H1 (cell line): ENCODE data around the gene SS18L1. TPM values are rescaled to one million over a fixed set of nuclear protein-coding genes. Genes with fewer than 3 reads are reported as not detected.

Source experiments
- CTCF ChIA-PET: fragments of 300-600 bp; sonication (Branson Sonifier 250); formaldehyde crosslinking; loops from one replicate; lab custom pipeline; 2021; ENCODE audit not compliant: partially characterized antibody; lab: Charles Lee
- POLR2A ChIA-PET: fragments of 300-600 bp; sonication (Branson Sonifier 250); formaldehyde crosslinking; loops from one replicate; lab custom pipeline; 2021; ENCODE audit warnings: inconsistent platforms; ENCODE audit not compliant: partially characterized antibody; lab: Charles Lee
- DNase-seq, 2 experiments: peaks; one replicate each; pipeline versions ENCODE4 v3.0.0 to v3.0.0-alpha.2; 2010 to 2022; ENCODE audit warnings: low spot score in 2 of 2, low read depth in 1 of 2, mixed read lengths in 1 of 2
- FAIRE-seq: peaks from 2 replicates; lab custom pipeline; 2011; peaks lifted over from hg19 to GRCh38; lab: Jason Lieb, UNC
- H2AFZ ChIP-seq: 2 replicates; pipeline ENCODE4 v1.8.1; 2012; ENCODE audit warnings: low read length, inconsistent platforms
- H2AK5ac ChIP-seq: 2 replicates; pipeline ENCODE4 v1.6.1; 2013; ENCODE audit warnings: low read depth, low read length
- H2BK120ac ChIP-seq: replicated peaks from 2 replicates; pipeline ENCODE3; 2013; ENCODE audit warnings: low read depth, low read length, inconsistent platforms
- H2BK12ac ChIP-seq: 2 replicates; pipeline ENCODE4 v1.6.1; 2013; ENCODE audit warnings: low read depth, low read length
- H2BK15ac ChIP-seq: 2 replicates; pipeline ENCODE4 v1.6.1; 2013; ENCODE audit warnings: low read length
- H2BK20ac ChIP-seq: 2 replicates; pipeline ENCODE4 v1.6.1; 2013; ENCODE audit warnings: low read length
- H2BK5ac ChIP-seq: 2 replicates; pipeline ENCODE4 v1.6.1; 2013; ENCODE audit warnings: low read depth, low read length
- H3K14ac ChIP-seq: 2 replicates; pipeline ENCODE4 v1.6.1; 2013; ENCODE audit warnings: inconsistent platforms; ENCODE audit not compliant: insufficient read length
- H3K18ac ChIP-seq: 2 replicates; pipeline ENCODE4 v1.6.1; 2013; ENCODE audit warnings: low read length; ENCODE audit errors: extremely low read depth
- H3K23ac ChIP-seq: 2 replicates; pipeline ENCODE4 v1.6.1; 2013; ENCODE audit warnings: inconsistent platforms; ENCODE audit not compliant: insufficient read length
- H3K23me2 ChIP-seq: 2 replicates; pipeline ENCODE4 v1.6.1; 2013; ENCODE audit warnings: low read depth, low read length
- H3K27ac ChIP-seq: 2 replicates; pipeline ENCODE4 v1.6.1; 2011; ENCODE audit warnings: low read depth, low read length, inconsistent platforms
- H3K27me3 ChIP-seq, 4 experiments: replicated peaks in 1 of 4; 1 replicate in 1 of 4; 2 replicates in 3 of 4; pipeline versions ENCODE4 v1.6.1 to v1.8.1; 2011 to 2013; ENCODE audit warnings: low read length in 3 of 4, mild to moderate bottlenecking in 3 of 4, inconsistent platforms in 2 of 4, mixed read lengths in 2 of 4, moderate library complexity in 1 of 4; ENCODE audit not compliant: control insufficient read depth in 3 of 4, insufficient read depth in 3 of 4; ENCODE audit errors: extremely low read depth in 1 of 4
- H3K36me3 ChIP-seq, 4 experiments: 2 replicates each; pipeline versions ENCODE4 v1.6.1 to v1.8.1; 2011 to 2013; ENCODE audit warnings: mild to moderate bottlenecking in 4 of 4, low read length in 3 of 4, moderate library complexity in 2 of 4, control low read depth in 1 of 4, inconsistent platforms in 1 of 4; ENCODE audit not compliant: insufficient read depth in 4 of 4, control insufficient read depth in 2 of 4
- H3K4ac ChIP-seq: replicated peaks from 2 replicates; pipeline ENCODE3; 2013; ENCODE audit warnings: low read length, low read depth, mixed read lengths, inconsistent platforms; ENCODE audit not compliant: insufficient read length
- H3K4me1 ChIP-seq, 4 experiments: replicated peaks in 1 of 4; 1 replicate in 1 of 4; 2 replicates in 3 of 4; pipeline versions ENCODE4 v1.6.1 to v1.8.1; 2011 to 2013; ENCODE audit warnings: low read length in 3 of 4, inconsistent platforms in 2 of 4, mixed read lengths in 1 of 4; ENCODE audit not compliant: insufficient read depth in 4 of 4, control insufficient read depth in 3 of 4
- H3K4me2 ChIP-seq, 2 experiments: 2 replicates each; pipeline versions ENCODE4 v1.6.1 to v1.8.1; 2011 to 2013; ENCODE audit warnings: low read depth in 2 of 2, low read length in 2 of 2, control low read depth in 1 of 2, inconsistent platforms in 1 of 2, mild to moderate bottlenecking in 1 of 2; ENCODE audit not compliant: insufficient read depth in 1 of 2
- H3K4me3 ChIP-seq, 4 experiments: fragments of 200-600, 300-600 bp in 1 of 4; sonication (generic), shearing (Covaris generic), sonication (Bioruptor Twin) in 1 of 4; 2 replicates each; pipeline versions ENCODE4 v1.5.1 to v1.8.1; 2011 to 2016; ENCODE audit warnings: low read length in 4 of 4, low read depth in 3 of 4, control low read depth in 2 of 4, inconsistent platforms in 2 of 4, mild to moderate bottlenecking in 2 of 4, mixed read lengths in 1 of 4, moderate library complexity in 1 of 4; ENCODE audit not compliant: insufficient read depth in 2 of 4; ENCODE audit errors: extremely low read depth in 1 of 4
- H3K56ac ChIP-seq: replicated peaks from 2 replicates; pipeline ENCODE3; 2013; ENCODE audit warnings: low read depth, mild to moderate bottlenecking, mixed read lengths, low read length, inconsistent platforms; ENCODE audit not compliant: insufficient read length
- H3K79me1 ChIP-seq: 2 replicates; pipeline ENCODE4 v1.6.1; 2013; ENCODE audit warnings: low read depth, low read length, control low read depth
- H3K79me2 ChIP-seq, 2 experiments: 2 replicates each; pipeline versions ENCODE4 v1.6.1 to v1.8.1; 2012 to 2013; ENCODE audit warnings: low read length in 2 of 2, mild to moderate bottlenecking in 2 of 2, inconsistent platforms in 1 of 2; ENCODE audit not compliant: insufficient read depth in 2 of 2, control insufficient read depth in 1 of 2
- H3K9ac ChIP-seq, 4 experiments: replicated peaks in 1 of 4; 1 replicate in 1 of 4; 2 replicates in 3 of 4; pipeline versions ENCODE4 v1.6.1 to v1.8.1; 2011 to 2013; ENCODE audit warnings: low read depth in 3 of 4, low read length in 3 of 4, control low read depth in 2 of 4, mild to moderate bottlenecking in 2 of 4, moderate library complexity in 2 of 4, inconsistent platforms in 1 of 4; ENCODE audit errors: extremely low read depth in 1 of 4
- H3K9me3 ChIP-seq, 2 experiments: 2 replicates each; pipeline versions ENCODE4 v1.6.1 to v1.8.1; 2012 to 2013; ENCODE audit warnings: mild to moderate bottlenecking in 2 of 2, moderate library complexity in 2 of 2, control low read depth in 1 of 2, inconsistent platforms in 1 of 2, low read depth in 1 of 2, low read length in 1 of 2, mixed read lengths in 1 of 2; ENCODE audit not compliant: insufficient read depth in 2 of 2
- H4K20me1 ChIP-seq, 2 experiments: replicated peaks in 1 of 2; 2 replicates each; pipeline versions ENCODE3 to v1.8.1; 2011 to 2013; ENCODE audit warnings: inconsistent platforms in 2 of 2, low read length in 2 of 2, mild to moderate bottlenecking in 1 of 2; ENCODE audit not compliant: insufficient read depth in 2 of 2, control insufficient read depth in 1 of 2
- H4K5ac ChIP-seq: 2 replicates; pipeline ENCODE4 v1.6.1; 2013; ENCODE audit warnings: low read length, low read depth, mixed read lengths, inconsistent platforms; ENCODE audit not compliant: insufficient read length
- H4K8ac ChIP-seq: 2 replicates; pipeline ENCODE4 v1.8.0; 2013; ENCODE audit warnings: mild to moderate bottlenecking, moderate library complexity, low read length, inconsistent platforms; ENCODE audit not compliant: insufficient read depth; ENCODE audit errors: extremely low read depth
- H4K91ac ChIP-seq: replicated peaks from 2 replicates; pipeline ENCODE3; 2013; ENCODE audit warnings: low read length, mixed read lengths, inconsistent platforms; ENCODE audit not compliant: insufficient read length
- CHD1 ChIP-seq: IDR thresholded peaks from 2 replicates; pipeline ENCODE4 v1.6.1; 2012; ENCODE audit warnings: low read depth, low read length, improper control_type of control experiment
- CTBP2 ChIP-seq: IDR thresholded peaks from 2 replicates; pipeline ENCODE4 v1.7.0; 2011; ENCODE audit warnings: borderline replicate concordance, mild to moderate bottlenecking, moderate library complexity, mixed read lengths, low read length; ENCODE audit not compliant: insufficient read depth, insufficient read length
- HDAC2 ChIP-seq, 2 experiments: fragments of 300-600 bp in 1 of 2; sonication (generic) in 1 of 2; IDR thresholded peaks; 2 replicates each; pipeline ENCODE4 v1.6.1; 2011 to 2012; ENCODE audit warnings: low read depth in 2 of 2, low read length in 2 of 2, mild to moderate bottlenecking in 2 of 2, moderate library complexity in 2 of 2, borderline replicate concordance in 1 of 2, inconsistent platforms in 1 of 2
- HDAC6 ChIP-seq: IDR thresholded peaks from one replicate; pipeline ENCODE4 v1.7.1; 2012; ENCODE audit warnings: low read depth, mild to moderate bottlenecking, inconsistent platforms, low read length, moderate library complexity
- JUN ChIP-seq: IDR thresholded peaks from 2 replicates; pipeline ENCODE4 v1.6.1; 2011; ENCODE audit warnings: low read depth, mild to moderate bottlenecking, improper control_type of control experiment, low read length
- MAFK ChIP-seq: IDR thresholded peaks from 2 replicates; pipeline ENCODE4 v1.6.1; 2012; ENCODE audit warnings: low read depth, mild to moderate bottlenecking, improper control_type of control experiment, low read length
- SIRT6 ChIP-seq: IDR thresholded peaks from one replicate; pipeline ENCODE4 v1.7.1; 2012; ENCODE audit warnings: low read length, inconsistent platforms
- SIX5 ChIP-seq: IDR thresholded peaks from 2 replicates; pipeline ENCODE4 v1.6.1; 2011; ENCODE audit warnings: mild to moderate bottlenecking, low read depth, low read length
- TAF7 ChIP-seq: optimal IDR thresholded peaks from 2 replicates; pipeline ENCODE3; 2011; ENCODE audit warnings: low read depth, mild to moderate bottlenecking, inconsistent platforms, low read length, moderate library complexity, borderline replicate concordance
- WGBS, 2 experiments: shearing (Covaris generic) in 1 of 2; methylation state at CpG; one replicate each; pipeline versions ENCODE4 v1.1.6 to v1.1.7; 2013 to 2015; ENCODE audit warnings: low lambda C conversion rate in 2 of 2, mixed read lengths in 2 of 2, inconsistent platforms in 1 of 2, low coverage in 1 of 2, missing lambda C conversion rate in 1 of 2; ENCODE audit not compliant: insufficient replicate concordance in 2 of 2, insufficient coverage in 1 of 2, insufficient read length in 1 of 2; ENCODE audit errors: extremely low coverage in 1 of 2, missing lambda C conversion rate in 1 of 2; 5-methylcytosine and 5-hydroxymethylcytosine counted together
- polyA plus RNA-seq, 7 experiments: library from polyadenylated mRNA; depleted of rRNA in 3 of 7; stranded (reverse) in 5 of 7; unstranded in 2 of 7; fragments of >200 nt in 5 of 7; fragments of 200-250 nt in 2 of 7; gene quantifications; 1 replicate in 5 of 7; 2 replicates in 1 of 7; 4 replicates in 1 of 7; pipeline versions ENCODE4 v1.2.1 to v1.2.3, GENCODE V29; 2011 to 2013; ENCODE audit warnings: missing spikeins in 2 of 7, mixed read lengths in 2 of 7
- total RNA-seq: library from RNA; stranded (reverse); fragmentation: NEBNext Ultra II Directional; extraction: Animal tissue kit (Norgen Biotek cat#: 25700); gene quantifications from 2 replicates; pipeline ENCODE4 v1.2.1, GENCODE V29; 2021
- TF ChIP-seq, protein P1 (sequence below): IDR thresholded peaks from 2 replicates; pipeline ENCODE4 v1.6.1; 2011; ENCODE audit warnings: low read length, improper control_type of control experiment
- TF ChIP-seq, protein P2 (sequence below): IDR thresholded peaks from 2 replicates; pipeline ENCODE4 v1.6.1; 2012; ENCODE audit warnings: low read length, inconsistent platforms

Gene SS18L1
- total and polyA plus RNA-seq, 2 of the 8 experiments (the other 6 are each of a cell fraction or from before 2014, with no cell fraction given) = 28.4 to 29.7 TPM

GRCh38 chr20:62230696-62231095 is 87.1 kb downstream of the SS18L1 start:
- peaks cover 0 to 6% (median 2%) of the 10 kb centered on the region in 4 experiments; a peak in 3 of 7 replicates for H3K27me3 ChIP-seq
- peaks cover 0 to 5% of the 10 kb centered on the region in 2 experiments; a peak in 1 of 4 replicates for H3K9me3 ChIP-seq
- no peaks in the 10 kb centered on the region for H3K36me3 ChIP-seq
- H3K23ac ChIP-seq = no peak overlapping the region
- no peak overlapping the region for H2AFZ ChIP-seq
- H2BK5ac ChIP-seq = no peak overlapping the region
- 0 out of 2 replicates have a peak, but pooled peaks cover 2% of the 10 kb centered on the region for H3K79me1 ChIP-seq
- no peak overlapping the region for H3K4me2 ChIP-seq
- no peak overlapping the region for H4K5ac ChIP-seq
- 92% methylated on average over 10 of the region's 10 CpGs; no CpG with 5 or more reads in 1 of the 2 experiments for WGBS, 2 experiments
- no peak overlapping the region for H2BK20ac ChIP-seq
- no peak overlapping the region for H3K18ac ChIP-seq
- POLR2A ChIA-PET = no interaction called here
- H3K4ac ChIP-seq = no peak overlapping the region
- H3K14ac ChIP-seq = no peak overlapping the region
- H2BK15ac ChIP-seq = no peak overlapping the region
- no peak overlapping the region for H3K4me3 ChIP-seq
- no peak overlapping the region for H3K56ac ChIP-seq
- H3K4me1 ChIP-seq = peaks cover 0 to 7% (median 5%) of the 10 kb centered on the region in 4 experiments; a peak in 5 of 7 replicates
- no peak overlapping the region for H4K91ac ChIP-seq
- H3K27ac ChIP-seq = no peak overlapping the region
- CTCF ChIA-PET = interaction anchor here (1.0 kb wide), 1 partner anchor 30 kb away, joined by 3 read pairs; no protein-coding TSS in a partner anchor
- no peak for FAIRE-seq
- H2BK120ac ChIP-seq = no peak overlapping the region
- H3K79me2 ChIP-seq = no peaks in the 10 kb centered on the region
- H3K23me2 ChIP-seq = peaks cover 18% of the 10 kb centered on the region
- no peak for DNase-seq
- H2BK12ac ChIP-seq = no peak overlapping the region
- H3K9ac ChIP-seq = no peak overlapping the region
- H4K8ac ChIP-seq = no peak overlapping the region
- peak overlapping the region; percentile 89; the same call in 1 of the 2 replicates for H2AK5ac ChIP-seq
- peaks cover 0 to 15% of the 10 kb centered on the region in 2 experiments for H4K20me1 ChIP-seq
- TF ChIP-seq SIRT6 (no peak), HDAC6 (no peak), CHD1 (no peak), HDAC2 (IDR thresholded peaks at IDR 0.05; ENCODE audit: borderline replicate concordance in 1 of 2, low read depth in 2 of 2, low read length in 2 of 2) (no peak), CTBP2 (no peak), SIX5 (no peak), JUN (no peak), MAFK (no peak), TAF7 (no peak)
- TF ChIP-seq, protein P1, sequence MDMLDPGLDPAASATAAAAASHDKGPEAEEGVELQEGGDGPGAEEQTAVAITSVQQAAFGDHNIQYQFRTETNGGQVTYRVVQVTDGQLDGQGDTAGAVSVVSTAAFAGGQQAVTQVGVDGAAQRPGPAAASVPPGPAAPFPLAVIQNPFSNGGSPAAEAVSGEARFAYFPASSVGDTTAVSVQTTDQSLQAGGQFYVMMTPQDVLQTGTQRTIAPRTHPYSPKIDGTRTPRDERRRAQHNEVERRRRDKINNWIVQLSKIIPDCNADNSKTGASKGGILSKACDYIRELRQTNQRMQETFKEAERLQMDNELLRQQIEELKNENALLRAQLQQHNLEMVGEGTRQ = no peak
- TF ChIP-seq, protein P2, sequence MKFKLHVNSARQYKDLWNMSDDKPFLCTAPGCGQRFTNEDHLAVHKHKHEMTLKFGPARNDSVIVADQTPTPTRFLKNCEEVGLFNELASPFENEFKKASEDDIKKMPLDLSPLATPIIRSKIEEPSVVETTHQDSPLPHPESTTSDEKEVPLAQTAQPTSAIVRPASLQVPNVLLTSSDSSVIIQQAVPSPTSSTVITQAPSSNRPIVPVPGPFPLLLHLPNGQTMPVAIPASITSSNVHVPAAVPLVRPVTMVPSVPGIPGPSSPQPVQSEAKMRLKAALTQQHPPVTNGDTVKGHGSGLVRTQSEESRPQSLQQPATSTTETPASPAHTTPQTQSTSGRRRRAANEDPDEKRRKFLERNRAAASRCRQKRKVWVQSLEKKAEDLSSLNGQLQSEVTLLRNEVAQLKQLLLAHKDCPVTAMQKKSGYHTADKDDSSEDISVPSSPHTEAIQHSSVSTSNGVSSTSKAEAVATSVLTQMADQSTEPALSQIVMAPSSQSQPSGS = no peak
